HepG2 (cell line): ENCODE results near the gene SYCE3. TPM values are rescaled to one million over a fixed set of nuclear protein-coding genes. Genes with fewer than 3 reads are reported as not detected.

Experiments used
- ARHGAP35 ChIP-seq: sonication (generic); formaldehyde crosslinking; IDR thresholded peaks from 2 replicates; pipeline ENCODE4 v1.9.0; 2022; ENCODE audit warnings: mild to moderate bottlenecking, inconsistent platforms, moderate library complexity, missing genetic modification reagents, borderline replicate concordance
- BRCA1 ChIP-seq: sonication (generic); formaldehyde crosslinking; IDR thresholded peaks from 2 replicates; pipeline ENCODE4 v1.4.0; 2020; ENCODE audit warnings: missing genetic modification reagents
- CEBPB ChIP-seq: IDR thresholded peaks from 2 replicates; pipeline ENCODE4 v1.6.1; 2011; ENCODE audit warnings: low read depth, low read length, improper control_type of control experiment, borderline replicate concordance
- ELF3 ChIP-seq: IDR thresholded peaks from 2 replicates; pipeline ENCODE4 v1.6.1; 2016; ENCODE audit warnings: missing genetic modification reagents, missing compliant biosample characterization
- GATA4 ChIP-seq: sonication (generic); IDR thresholded peaks from 2 replicates; pipeline ENCODE4 v1.6.1; 2016; ENCODE audit warnings: antibody characterized with exemption, low read depth, borderline replicate concordance
- KMT2B ChIP-seq: IDR thresholded peaks from 2 replicates; pipeline ENCODE4 v1.6.1; 2016; ENCODE audit warnings: missing genetic modification reagents, missing compliant biosample characterization
- LCORL ChIP-seq, 2 experiments: fragments of 450-650 bp in 1 of 2; sonication (generic) in 1 of 2; formaldehyde crosslinking in 1 of 2; IDR thresholded peaks; 2 replicates each; pipeline versions ENCODE4 v1.5.0 to v1.6.1; 2017 to 2020; ENCODE audit warnings: antibody characterized with exemption in 1 of 2, missing genetic modification reagents in 1 of 2
- MYPOP ChIP-seq: sonication (generic); formaldehyde crosslinking; IDR thresholded peaks from 2 replicates; pipeline ENCODE4 v1.8.1; 2023; ENCODE audit warnings: mild to moderate bottlenecking, moderate library complexity, missing genetic modification reagents
- NFKB2 ChIP-seq: sonication (generic); formaldehyde crosslinking; IDR thresholded peaks from 2 replicates; pipeline ENCODE4 v1.4.0; 2020; ENCODE audit warnings: missing genetic modification reagents, borderline replicate concordance
- PHF20 ChIP-seq: sonication (generic); formaldehyde crosslinking; IDR thresholded peaks from 2 replicates; pipeline ENCODE4 v1.5.0; 2020; ENCODE audit warnings: mild to moderate bottlenecking, missing genetic modification reagents
- PITX1 ChIP-seq: sonication (generic); formaldehyde crosslinking; IDR thresholded peaks from 2 replicates; pipeline ENCODE4 v1.5.1; 2020; ENCODE audit warnings: mild to moderate bottlenecking, missing genetic modification reagents
- POLR2G ChIP-seq: fragments of 200-400 bp; formaldehyde crosslinking; IDR thresholded peaks from 2 replicates; pipeline ENCODE4 v1.6.1; 2018; ENCODE audit warnings: mild to moderate bottlenecking, low read depth, low read length, moderate library complexity
- RBM22 ChIP-seq: fragments of 200-400 bp; formaldehyde crosslinking; optimal IDR thresholded peaks from 2 replicates; pipeline ENCODE3; 2017; ENCODE audit warnings: mild to moderate bottlenecking, low read length, moderate library complexity
- SETDB1 ChIP-seq: sonication (generic); formaldehyde crosslinking; IDR thresholded peaks from 2 replicates; pipeline ENCODE4 v1.5.1; 2020; ENCODE audit warnings: missing genetic modification reagents, mild to moderate bottlenecking, borderline replicate concordance
- ZBTB25 ChIP-seq: IDR thresholded peaks from 2 replicates; pipeline ENCODE4 v1.6.1; 2018; ENCODE audit warnings: missing genetic modification reagents
- ZBTB26 ChIP-seq: IDR thresholded peaks from 2 replicates; pipeline ENCODE4 v1.6.1; 2016; ENCODE audit warnings: missing compliant biosample characterization, missing genetic modification reagents, borderline replicate concordance
- ZBTB7B ChIP-seq: sonication (generic); formaldehyde crosslinking; IDR thresholded peaks from 2 replicates; pipeline ENCODE4 v1.4.0; 2020; ENCODE audit warnings: missing genetic modification reagents
- ZEB1 ChIP-seq: IDR thresholded peaks from 2 replicates; pipeline ENCODE4 v1.6.1; 2012; ENCODE audit warnings: mild to moderate bottlenecking, low read depth, inconsistent platforms; ENCODE audit not compliant: insufficient replicate concordance
- ZNF138 ChIP-seq: sonication (generic); formaldehyde crosslinking; IDR thresholded peaks from 2 replicates; pipeline ENCODE4 v1.5.0; 2020; ENCODE audit warnings: mild to moderate bottlenecking, low read depth, missing genetic modification reagents
- ZNF558 ChIP-seq: sonication (generic); formaldehyde crosslinking; IDR thresholded peaks from 2 replicates; pipeline ENCODE4 v1.9.0; 2022; ENCODE audit warnings: mild to moderate bottlenecking, missing genetic modification reagents, borderline replicate concordance
- ZNF614 ChIP-seq: IDR thresholded peaks from 2 replicates; pipeline ENCODE4 v1.6.1; 2018; ENCODE audit warnings: missing biosample characterization, missing genetic modification reagents, inconsistent platforms, borderline replicate concordance
- ZNF704 ChIP-seq: sonication (generic); formaldehyde crosslinking; IDR thresholded peaks from 2 replicates; pipeline ENCODE4 v1.8.1; 2023; ENCODE audit warnings: mild to moderate bottlenecking, inconsistent platforms, moderate library complexity, missing genetic modification reagents, borderline replicate concordance
- ZNF782 ChIP-seq: sonication (generic); formaldehyde crosslinking; IDR thresholded peaks from 2 replicates; pipeline ENCODE4 v1.4.0; 2020; ENCODE audit warnings: missing genetic modification reagents, mild to moderate bottlenecking, borderline replicate concordance
- ZNF839 ChIP-seq: sonication (generic); formaldehyde crosslinking; IDR thresholded peaks from 2 replicates; pipeline ENCODE4 v1.4.0; 2020; ENCODE audit warnings: missing genetic modification reagents, mild to moderate bottlenecking, borderline replicate concordance
- polyA plus RNA-seq, 8 experiments: library from polyadenylated mRNA; depleted of rRNA in 3 of 8; stranded (reverse) in 7 of 8; unstranded in 1 of 8; fragments of >200 nt; fragmentation: Illumina TruSeq in 4 of 8; extraction: Trizol in 4 of 8; gene quantifications; 2 replicates each; pipeline versions ENCODE4 v1.2.1 to v1.2.3, GENCODE V29; 2011 to 2016; ENCODE audit warnings: low read depth in 4 of 8, missing spikeins in 1 of 8, mixed read lengths in 1 of 8; ENCODE audit not compliant: insufficient read depth in 1 of 8
- total RNA-seq, 5 experiments: library from RNA; depleted of rRNA; stranded (reverse); fragments of >200 nt; fragmentation: Illumina TruSeq; extraction: Trizol; gene quantifications; 2 replicates each; pipeline ENCODE4 v1.2.3, GENCODE V29; 2016; ENCODE audit warnings: low read depth in 1 of 5

SYCE3 gene
- total and polyA plus RNA-seq, 2 of the 13 experiments (the other 11 are each of a cell fraction or from before 2014, with no cell fraction given) = not detected

- 0 out of 2 replicates have a peak, but pooled peaks have one; percentile 13 for TF ChIP-seq MYPOP (CRISPR knock-in tag)
- no peak for TF ChIP-seq GATA4
- TF ChIP-seq BRCA1 (CRISPR knock-in tag) = no peak
- TF ChIP-seq LCORL (IDR thresholded peaks at IDR 0.05) = no peak
- TF ChIP-seq LCORL (CRISPR knock-in tag; IDR thresholded peaks at IDR 0.05) = peak; percentile 68
- 0 out of 2 replicates have a peak, but pooled peaks have one; percentile 38 for TF ChIP-seq KMT2B
- TF ChIP-seq CEBPB = no peak
- peak; percentile 21; the same call in 1 of the 2 replicates for TF ChIP-seq ZBTB26
- peak; percentile 74 for TF ChIP-seq POLR2G
- peak; percentile 33 for TF ChIP-seq ZEB1
- TF ChIP-seq ZNF558 (CRISPR knock-in tag) = no peak
- TF ChIP-seq ZBTB7B (CRISPR knock-in tag) = 0 out of 2 replicates have a peak, but pooled peaks have one; percentile 62
- TF ChIP-seq ZBTB25 (CRISPR knock-in tag) = peak; percentile 43; the same call in 1 of the 2 replicates
- peak; percentile 69 for TF ChIP-seq PHF20 (CRISPR knock-in tag)
- no peak for TF ChIP-seq RBM22
- no peak for TF ChIP-seq ZNF782 (CRISPR knock-in tag)
- 0 out of 2 replicates have a peak, but pooled peaks have one; percentile 43 for TF ChIP-seq ZNF704 (CRISPR knock-in tag)
- peak; percentile 19; the same call in 1 of the 2 replicates for TF ChIP-seq ZNF614
- peak; percentile 50; the same call in 1 of the 2 replicates for TF ChIP-seq ELF3 (CRISPR knock-in tag)
- TF ChIP-seq SETDB1 (CRISPR knock-in tag) = no peak
- TF ChIP-seq ZNF138 (CRISPR knock-in tag) = peak; percentile 32; the same call in 1 of the 2 replicates
- TF ChIP-seq ZNF839 (CRISPR knock-in tag) = no peak
- TF ChIP-seq ARHGAP35 (CRISPR knock-in tag) = no peak
- no peak for TF ChIP-seq PITX1 (CRISPR knock-in tag)
- 0 out of 2 replicates have a peak, but pooled peaks have one; percentile 6 for TF ChIP-seq NFKB2 (CRISPR knock-in tag)
Measured at GRCh38 chr22:50562523-50563412, at the start of gene SYCE3 (continued).
